NCI-H1930 (cell line): Measurements from ENCODE around the gene CHP1.
"Not testable (repeated sequence)": the region's sequence is repeated elsewhere in the genome, so short reads cannot be mapped to it uniquely, and the experiment has no call there.

ENCODE experiments used
- DNase-seq, 2 experiments: peaks; one replicate each; lab custom pipeline; 2025; lab: John Stamatoyannopoulos, UW

Gene CHP1

GRCh38 chr15:41230650-41231421, at the start of gene CHP1, which contains the start of gene EXD1:
CHP1 (plus strand) TSS chr15:41231268; CDS start chr15:41231383, 115 bp downstream.
EXD1 (minus strand) TSS chr15:41230757; CDS start chr15:41226575, 4,182 bp downstream.
- DNase-seq: peak; percentile 77 to 87

- no peak for DNase-seq
These were observed 48.8 kb upstream of the CHP1 start for GRCh38 chr15:41182266-41182665.

GRCh38 chr15:41183581-41183980, 47.5 kb upstream of the CHP1 start:
- DNase-seq: no peak

- no peak for DNase-seq
These were observed 36.6 kb upstream of the CHP1 start for GRCh38 chr15:41194444-41194843.

- DNase-seq: no peak
These were observed 31.6 kb upstream of the CHP1 start for GRCh38 chr15:41199470-41199869.

- DNase-seq: no peak
These were observed 27.7 kb upstream of the CHP1 start for GRCh38 chr15:41203395-41203794.

GRCh38 chr15:41205315-41205714, 25.8 kb upstream of the CHP1 start:
- DNase-seq: no peak

GRCh38 chr15:41207687-41208448, 23.2 kb upstream of the CHP1 start:
- no peak for DNase-seq

GRCh38 chr15:41215708-41216107, 15.4 kb upstream of the CHP1 start:
- DNase-seq: no peak

GRCh38 chr15:41218851-41219250, 12.2 kb upstream of the CHP1 start:
- no peak for DNase-seq

GRCh38 chr15:41219381-41219780, 11.7 kb upstream of the CHP1 start:
- DNase-seq: no peak

GRCh38 chr15:41230345-41230649, 771 bp upstream of the CHP1 start:
- DNase-seq: no peak

- DNase-seq: peak in 1 of 2 experiments; percentile 47
These were observed 556 bp downstream of the CHP1 start for GRCh38 chr15:41231422-41232226.

- no peak for DNase-seq
These were observed 2.3 kb downstream of the CHP1 start for GRCh38 chr15:41233367-41233771.

GRCh38 chr15:41235228-41235627, 4.2 kb downstream of the CHP1 start:
- DNase-seq: not testable (repeated sequence)

GRCh38 chr15:41235929-41236328, 4.9 kb downstream of the CHP1 start:
- DNase-seq: no peak

- DNase-seq: no peak
These were observed 7.0 kb downstream of the CHP1 start for GRCh38 chr15:41238100-41238499.

GRCh38 chr15:41241221-41241964, 10.3 kb downstream of the CHP1 start:
- no peak for DNase-seq

GRCh38 chr15:41250745-41251144, 19.7 kb downstream of the CHP1 start:
- not testable (repeated sequence) for DNase-seq

GRCh38 chr15:41251411-41251810, 20.3 kb downstream of the CHP1 start:
- no peak for DNase-seq

- DNase-seq: no peak
These were observed 23.5 kb downstream of the CHP1 start for GRCh38 chr15:41254560-41254959.

GRCh38 chr15:41256103-41256502, 25.0 kb downstream of the CHP1 start:
- DNase-seq: no peak
